Astrocyte (in vitro differentiated cells and primary cell): ENCODE results near the gene PRSS53. TPM values are rescaled to one million over a fixed set of nuclear protein-coding genes. Genes with fewer than 3 reads are reported as not detected.
A peak's percentile ranks its signal among the peaks of the same experiment; 100 is the strongest.

ENCODE experiments used
- DNase-seq: peaks from one replicate; pipeline ENCODE4 v3.0.0-alpha.2; 2010; ENCODE audit warnings: low read depth
- FAIRE-seq: peaks from 2 replicates; lab custom pipeline; 2011; peaks lifted over from hg19 to GRCh38; lab: Jason Lieb, UNC
- H2AFZ ChIP-seq: 2 replicates; pipeline ENCODE4 v1.6.0; 2012; ENCODE audit warnings: low read depth, low read length, inconsistent platforms
- H3K27ac ChIP-seq: 2 replicates; pipeline ENCODE4 v1.5.1; 2011; ENCODE audit warnings: low read depth, low read length, inconsistent platforms
- H3K27me3 ChIP-seq: 2 replicates; pipeline ENCODE4 v1.6.0; 2011; ENCODE audit warnings: low read length, inconsistent platforms; ENCODE audit not compliant: insufficient read depth
- H3K36me3 ChIP-seq: 2 replicates; pipeline ENCODE4 v1.5.1; 2011; ENCODE audit warnings: low read length, inconsistent platforms; ENCODE audit not compliant: insufficient read depth
- H3K4me1 ChIP-seq: 2 replicates; pipeline ENCODE4 v1.5.1; 2011; ENCODE audit warnings: low read length, inconsistent platforms; ENCODE audit not compliant: insufficient read depth
- H3K4me2 ChIP-seq: 2 replicates; pipeline ENCODE4 v1.6.0; 2012; ENCODE audit warnings: low read length, inconsistent platforms
- H3K4me3 ChIP-seq: 2 replicates; pipeline ENCODE4 v1.5.1; 2011; ENCODE audit warnings: low read depth, mild to moderate bottlenecking, low read length, inconsistent platforms; ENCODE audit not compliant: insufficient read depth
- H3K79me2 ChIP-seq: 2 replicates; pipeline ENCODE4 v1.6.0; 2012; ENCODE audit warnings: mild to moderate bottlenecking, low read length, inconsistent platforms; ENCODE audit not compliant: insufficient read depth
- H3K9ac ChIP-seq: 2 replicates; pipeline ENCODE4 v1.6.0; 2012; ENCODE audit warnings: mild to moderate bottlenecking, low read length, inconsistent platforms
- H3K9me3 ChIP-seq: 2 replicates; pipeline ENCODE4 v1.5.1; 2012; ENCODE audit warnings: low read depth, mild to moderate bottlenecking, low read length, inconsistent platforms; ENCODE audit not compliant: insufficient read depth
- H4K20me1 ChIP-seq: 2 replicates; pipeline ENCODE4 v1.6.0; 2012; ENCODE audit warnings: low read length, inconsistent platforms; ENCODE audit not compliant: insufficient read depth
- H3K27ac Mint-ChIP-seq: one replicate; pipeline ENCODE4 v1.8.0; 2021; ENCODE audit warnings: mild to moderate bottlenecking, mixed read lengths; ENCODE audit not compliant: unreplicated experiment
- H3K27me3 Mint-ChIP-seq: one replicate; pipeline ENCODE4 v1.8.0; 2021; ENCODE audit warnings: low read depth, mixed read lengths; ENCODE audit not compliant: unreplicated experiment
- H3K36me3 Mint-ChIP-seq: one replicate; pipeline ENCODE4 v1.8.0; 2021; ENCODE audit warnings: low read depth, mixed read lengths; ENCODE audit not compliant: unreplicated experiment
- H3K4me1 Mint-ChIP-seq: one replicate; pipeline ENCODE4 v1.8.0; 2021; ENCODE audit warnings: low read depth, mixed read lengths; ENCODE audit not compliant: unreplicated experiment
- H3K4me3 Mint-ChIP-seq: one replicate; pipeline ENCODE4 v1.8.0; 2021; ENCODE audit warnings: mild to moderate bottlenecking, moderate library complexity, mixed read lengths; ENCODE audit not compliant: unreplicated experiment
- H3K9me3 Mint-ChIP-seq: one replicate; pipeline ENCODE4 v1.8.0; 2021; ENCODE audit warnings: mild to moderate bottlenecking, mixed read lengths; ENCODE audit not compliant: unreplicated experiment
- EZH2 ChIP-seq: IDR thresholded peaks from 2 replicates; pipeline ENCODE4 v1.6.1; 2012; ENCODE audit warnings: mild to moderate bottlenecking, low read length, inconsistent platforms; ENCODE audit not compliant: insufficient read depth
- total RNA-seq: library from RNA; stranded (reverse); gene quantifications from 2 replicates; pipeline ENCODE4 v1.2.1, GENCODE V29; 2021
- TF ChIP-seq, protein P1 (sequence below): IDR thresholded peaks from 2 replicates; pipeline ENCODE4 v1.5.1; 2011; ENCODE audit warnings: low read depth, mild to moderate bottlenecking, inconsistent platforms, low read length, moderate library complexity; ENCODE audit not compliant: insufficient read depth

The PRSS53 gene
- total RNA-seq, 1 donor from 2014 or later, result 7.1 TPM

DNA sequence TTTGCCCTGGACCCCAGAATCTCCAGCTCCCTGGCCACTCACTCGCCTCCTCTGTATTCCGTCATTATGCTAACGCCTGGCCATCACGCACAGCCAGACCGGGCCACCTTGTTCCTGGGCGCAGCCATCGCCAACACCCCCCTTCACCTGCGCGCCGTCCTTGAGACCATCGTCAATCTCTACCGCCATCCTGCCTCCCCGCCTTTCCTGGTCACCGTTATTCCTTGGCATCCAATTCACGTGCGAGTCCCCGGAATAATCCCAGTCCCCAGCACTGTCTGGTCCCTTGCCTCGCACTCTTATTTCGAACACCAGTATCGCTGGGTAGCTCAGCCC lies 5.3 kb upstream of the PRSS53 start:
- Histone ChIP-seq H3K4me1 (peaks cover 4% of the 10 kb centered on the region), H3K9me3 (no peaks in the 10 kb centered on the region), H3K36me3 (peaks cover 8% of the 10 kb centered on the region), H3K4me3 (peak overlapping the region; percentile 93), H2AFZ (peak overlapping the region; percentile 80), H3K4me2 (peak overlapping the region; percentile 97), H4K20me1 (peaks cover 15% of the 10 kb centered on the region), H3K27me3 (no peaks in the 10 kb centered on the region), H3K9ac (peak overlapping the region; percentile 87), H3K27ac (peak overlapping the region; percentile 59), H3K79me2 (peaks cover 41% of the 10 kb centered on the region)
- peak overlapping the region; percentile 85 for H3K27ac Mint-ChIP-seq
- H3K27me3 Mint-ChIP-seq, result no peaks in the 10 kb centered on the region
- no peak for DNase-seq
- TF ChIP-seq, protein P1, sequence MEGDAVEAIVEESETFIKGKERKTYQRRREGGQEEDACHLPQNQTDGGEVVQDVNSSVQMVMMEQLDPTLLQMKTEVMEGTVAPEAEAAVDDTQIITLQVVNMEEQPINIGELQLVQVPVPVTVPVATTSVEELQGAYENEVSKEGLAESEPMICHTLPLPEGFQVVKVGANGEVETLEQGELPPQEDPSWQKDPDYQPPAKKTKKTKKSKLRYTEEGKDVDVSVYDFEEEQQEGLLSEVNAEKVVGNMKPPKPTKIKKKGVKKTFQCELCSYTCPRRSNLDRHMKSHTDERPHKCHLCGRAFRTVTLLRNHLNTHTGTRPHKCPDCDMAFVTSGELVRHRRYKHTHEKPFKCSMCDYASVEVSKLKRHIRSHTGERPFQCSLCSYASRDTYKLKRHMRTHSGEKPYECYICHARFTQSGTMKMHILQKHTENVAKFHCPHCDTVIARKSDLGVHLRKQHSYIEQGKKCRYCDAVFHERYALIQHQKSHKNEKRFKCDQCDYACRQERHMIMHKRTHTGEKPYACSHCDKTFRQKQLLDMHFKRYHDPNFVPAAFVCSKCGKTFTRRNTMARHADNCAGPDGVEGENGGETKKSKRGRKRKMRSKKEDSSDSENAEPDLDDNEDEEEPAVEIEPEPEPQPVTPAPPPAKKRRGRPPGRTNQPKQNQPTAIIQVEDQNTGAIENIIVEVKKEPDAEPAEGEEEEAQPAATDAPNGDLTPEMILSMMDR, result no peak
- no peak for TF ChIP-seq EZH2
- H3K4me1 Mint-ChIP-seq, result peaks cover 10% of the 10 kb centered on the region
- H3K4me3 Mint-ChIP-seq, result peak overlapping the region; percentile 98
- peaks cover 4% of the 10 kb centered on the region for H3K36me3 Mint-ChIP-seq
- no peaks in the 10 kb centered on the region for H3K9me3 Mint-ChIP-seq
- no peak for FAIRE-seq

DNA sequence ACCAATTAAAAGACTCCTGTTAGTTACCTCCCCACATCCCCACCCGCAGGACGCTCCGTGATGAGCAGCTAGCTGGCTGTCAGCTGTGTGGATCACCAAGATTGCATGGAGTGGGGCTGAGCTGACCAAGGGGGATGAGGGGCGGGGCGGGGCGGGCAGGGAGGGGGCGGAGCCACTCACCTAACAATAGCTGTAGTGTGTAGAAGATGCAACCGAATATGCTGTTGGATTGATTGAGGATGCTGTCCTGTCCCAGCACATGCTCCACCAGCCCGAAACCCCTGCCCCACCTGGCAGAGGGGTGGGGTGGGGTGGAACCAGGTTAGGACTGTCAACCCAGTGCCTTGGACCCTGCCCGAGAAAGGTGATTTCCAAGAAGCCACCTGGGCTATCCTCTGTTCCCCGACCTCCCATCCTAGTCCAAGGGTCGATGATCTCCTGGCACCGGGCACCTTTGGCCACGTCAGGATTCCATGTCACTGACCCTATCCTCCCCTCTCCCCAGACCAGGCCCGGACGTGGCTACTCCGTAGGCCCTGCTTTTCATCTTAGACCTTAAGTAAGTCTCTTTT lies 4.5 kb upstream of the PRSS53 start:
- FAIRE-seq, result no peak
- no peak for DNase-seq
- no peak overlapping the region for H2AFZ ChIP-seq

DNA sequence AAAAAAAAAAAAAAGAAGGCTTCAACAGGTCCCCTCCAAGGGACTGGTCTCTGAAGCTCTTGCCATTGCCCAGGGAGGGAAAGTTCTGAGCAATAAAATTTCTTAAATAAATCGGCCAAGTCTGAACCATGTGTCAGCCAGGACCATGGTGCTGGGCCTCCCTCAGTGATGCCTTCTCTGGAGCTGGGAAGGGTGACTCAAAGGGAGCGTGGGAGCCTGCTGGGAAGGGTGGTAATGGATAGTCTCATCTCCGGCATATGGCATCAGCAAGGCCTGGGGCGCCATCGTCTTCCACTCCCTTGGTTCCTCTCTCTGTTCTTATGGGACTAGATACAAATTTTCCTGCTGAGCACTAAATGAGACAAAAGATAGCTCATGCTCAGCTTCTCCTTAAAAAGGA lies 3.6 kb upstream of the PRSS53 start:
- no peaks in the 10 kb centered on the region for H3K9me3 Mint-ChIP-seq
- DNase-seq, result peak; percentile 18
- H3K4me3 Mint-ChIP-seq, result peak overlapping the region; percentile 74
- H3K4me2 ChIP-seq, result peak overlapping the region; percentile 97
- H3K4me1 Mint-ChIP-seq, result peaks cover 10% of the 10 kb centered on the region
- H3K79me2 ChIP-seq, result peaks cover 48% of the 10 kb centered on the region
- peaks cover 4% of the 10 kb centered on the region for H3K4me1 ChIP-seq
- H3K27me3 ChIP-seq, result no peaks in the 10 kb centered on the region
- TF ChIP-seq, protein P1, result no peak
- no peak for TF ChIP-seq EZH2
- peaks cover 15% of the 10 kb centered on the region for H4K20me1 ChIP-seq
- H3K36me3 Mint-ChIP-seq, result peaks cover 7% of the 10 kb centered on the region
- no peak overlapping the region for H3K27ac ChIP-seq
- H3K36me3 ChIP-seq, result peaks cover 8% of the 10 kb centered on the region
- H3K9me3 ChIP-seq, result no peaks in the 10 kb centered on the region
- H3K9ac ChIP-seq, result peak overlapping the region; percentile 87
- no peak for FAIRE-seq
- H3K27me3 Mint-ChIP-seq, result no peaks in the 10 kb centered on the region
- no peak overlapping the region for H3K27ac Mint-ChIP-seq
- H2AFZ ChIP-seq, result no peak overlapping the region
- no peak overlapping the region for H3K4me3 ChIP-seq

More for the DNA sequence above, 4.5 kb upstream of the PRSS53 start:
- H3K4me1 Mint-ChIP-seq, result peaks cover 10% of the 10 kb centered on the region
- H3K79me2 ChIP-seq, result peaks cover 48% of the 10 kb centered on the region
- H3K36me3 ChIP-seq, result peaks cover 8% of the 10 kb centered on the region
- peak overlapping the region; percentile 93 for H3K4me3 ChIP-seq
- H3K4me3 Mint-ChIP-seq, result peak overlapping the region; percentile 98
- no peaks in the 10 kb centered on the region for H3K9me3 Mint-ChIP-seq
- peak overlapping the region; percentile 97 for H3K4me2 ChIP-seq
- peaks cover 5% of the 10 kb centered on the region for H3K36me3 Mint-ChIP-seq
- peaks cover 15% of the 10 kb centered on the region for H4K20me1 ChIP-seq
- TF ChIP-seq, protein P1, result no peak
- H3K9ac ChIP-seq, result peak overlapping the region; percentile 87
- peak overlapping the region; percentile 18 for H3K27ac ChIP-seq
- H3K4me1 ChIP-seq, result peaks cover 4% of the 10 kb centered on the region
- H3K27me3 ChIP-seq, result no peaks in the 10 kb centered on the region
- H3K9me3 ChIP-seq, result no peaks in the 10 kb centered on the region
- no peaks in the 10 kb centered on the region for H3K27me3 Mint-ChIP-seq
- no peak overlapping the region for H3K27ac Mint-ChIP-seq
